ENCODE measurements around the gene SNTG2.

GRCh38 chr2:933734-934295 lies 16.8 kb upstream of the SNTG2 start:
- TF ChIP-seq CTCF (conservative IDR thresholded peaks at IDR 0.05; ENCODE audit: low read length), result no peak
- TF ChIP-seq EZH2phosphoT487 (IDR thresholded peaks at IDR 0.05; ENCODE audit: borderline replicate concordance, low read depth, low read length), result no peak
